ENCODE data around the gene VAMP2. TPM values are rescaled to one million over a fixed set of nuclear protein-coding genes. Genes with fewer than 3 reads are reported as not detected.

Gene VAMP2
- total and polyA plus RNA-seq, 5 donors from 2014 or later, result 42.7 to 205 (median 60.1) TPM

DNA sequence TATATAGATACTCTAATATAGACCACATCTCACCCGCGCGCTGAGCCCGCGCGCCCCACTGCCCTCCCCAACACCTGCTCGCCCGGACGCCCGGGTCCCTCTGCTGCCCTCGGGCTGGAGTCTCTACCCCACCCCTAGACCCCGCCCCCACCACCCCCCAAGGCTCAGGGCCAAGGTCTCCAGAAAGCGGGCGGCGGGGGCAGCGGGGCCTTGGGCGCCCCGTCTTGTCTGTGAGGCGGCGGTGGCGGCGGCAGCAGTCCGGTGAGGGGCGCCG is 41.4 kb downstream of the VAMP2 start:
- DNase-seq, result peak in 1 of 3 donors; percentile 35
- peaks cover 12% of the 10 kb centered on the region for H3K27me3 ChIP-seq (ENCODE audit: control insufficient read depth, insufficient read depth, low read length)

GRCh38 chr17:8120520-8121406 is 42.0 kb downstream of the VAMP2 start:
- H3K4me1 ChIP-seq (ENCODE audit: control insufficient read depth, insufficient read depth, low read length, poor library complexity, severe bottlenecking), result peaks cover 75% of the 10 kb centered on the region
- ATAC-seq (ENCODE audit: low read depth in 2 of 2), result no peak
- peaks cover 0 to 19% (median 0%) of the 10 kb centered on the region in 7 donors for H3K9me3 Mint-ChIP-seq
- H3K27me3 ChIP-seq (ENCODE audit: control insufficient read depth, insufficient read depth, low read length), result peaks cover 18% of the 10 kb centered on the region
- H3K27me3 Mint-ChIP-seq, result peaks cover 82% of the 10 kb centered on the region
- DNase-seq, result peak; percentile 26 to 67 (median 49)
- H3K9me3 ChIP-seq (ENCODE audit: control insufficient read depth in 2 of 2, low read length in 2 of 2), result no peaks in the 10 kb centered on the region
- peak overlapping the region; percentile 86 for H3K4me3 ChIP-seq (ENCODE audit: low read depth, low read length)
- H3K36me3 ChIP-seq (ENCODE audit: control insufficient read depth, insufficient read depth, low read length), result no peaks in the 10 kb centered on the region
- peaks cover 7% of the 10 kb centered on the region for H3K36me3 Mint-ChIP-seq
- H3K27ac ChIP-seq (ENCODE audit: insufficient read depth, low read length, poor library complexity, severe bottlenecking), result no peak overlapping the region
- peak overlapping the region; percentile 93 to 96 (median 94) for H3K4me3 Mint-ChIP-seq
- peaks cover 25 to 79% (median 52%) of the 10 kb centered on the region in 4 donors for H3K4me1 Mint-ChIP-seq
- H3K27ac Mint-ChIP-seq, result peak overlapping the region; percentile 94 to 99 (median 99)

More for the DNA sequence above, 41.4 kb downstream of the VAMP2 start:
- peaks cover 82% of the 10 kb centered on the region for H3K27me3 Mint-ChIP-seq
- no peak overlapping the region for H3K27ac ChIP-seq (ENCODE audit: insufficient read depth, low read length, poor library complexity, severe bottlenecking)
- H3K36me3 Mint-ChIP-seq, result peaks cover 7% of the 10 kb centered on the region
- H3K4me1 ChIP-seq (ENCODE audit: control insufficient read depth, insufficient read depth, low read length, poor library complexity, severe bottlenecking), result peaks cover 80% of the 10 kb centered on the region
- no peak for ATAC-seq (ENCODE audit: low read depth in 2 of 2)
- H3K27ac Mint-ChIP-seq, result no peak overlapping the region
- H3K4me3 ChIP-seq (ENCODE audit: low read depth, low read length), result peak overlapping the region; percentile 79
- H3K36me3 ChIP-seq (ENCODE audit: control insufficient read depth, insufficient read depth, low read length), result no peaks in the 10 kb centered on the region
- H3K9me3 Mint-ChIP-seq, result peaks cover 0 to 19% (median 0%) of the 10 kb centered on the region in 7 donors
- H3K4me1 Mint-ChIP-seq, result peaks cover 28 to 84% (median 56%) of the 10 kb centered on the region in 4 donors
- peak overlapping the region; percentile 93 to 96 (median 94) for H3K4me3 Mint-ChIP-seq
- H3K9me3 ChIP-seq (ENCODE audit: control insufficient read depth in 2 of 2, low read length in 2 of 2), result no peaks in the 10 kb centered on the region

- peak overlapping the region; percentile 86 for H3K4me3 ChIP-seq (ENCODE audit: low read depth, low read length)
- Mint-ChIP-seq H3K27ac (peak overlapping the region; percentile 94 to 99 (median 99)), H3K9me3 (peaks cover 0 to 14% (median 0%) of the 10 kb centered on the region in 7 donors), H3K4me1 (peaks cover 19 to 70% (median 44%) of the 10 kb centered on the region in 4 donors), H3K36me3 (peaks cover 7% of the 10 kb centered on the region), H3K27me3 (peaks cover 82% of the 10 kb centered on the region), H3K4me3 (peak overlapping the region; percentile 93 to 96 (median 94))
- DNase-seq (peak; percentile 69 to 93 (median 91)), ATAC-seq (ENCODE audit: low read depth in 2 of 2) (peak; percentile 51 to 58)
- H3K9me3 ChIP-seq (ENCODE audit: control insufficient read depth in 2 of 2, low read length in 2 of 2), result no peaks in the 10 kb centered on the region
- H3K4me1 ChIP-seq (ENCODE audit: control insufficient read depth, insufficient read depth, low read length, poor library complexity, severe bottlenecking), result peaks cover 66% of the 10 kb centered on the region
- H3K27ac ChIP-seq (ENCODE audit: insufficient read depth, low read length, poor library complexity, severe bottlenecking), result peak overlapping the region; percentile 75
- peaks cover 22% of the 10 kb centered on the region for H3K27me3 ChIP-seq (ENCODE audit: control insufficient read depth, insufficient read depth, low read length)
- H3K36me3 ChIP-seq (ENCODE audit: control insufficient read depth, insufficient read depth, low read length), result no peaks in the 10 kb centered on the region
These were observed 42.9 kb downstream of the VAMP2 start for GRCh38 chr17:8119581-8120519.

- Mint-ChIP-seq H3K4me3 (peak overlapping the region; percentile 93 to 98 (median 94)), H3K27me3 (peaks cover 82% of the 10 kb centered on the region), H3K27ac (peak overlapping the region; percentile 95 to 100 (median 99)), H3K9me3 (peaks cover 0 to 12% (median 0%) of the 10 kb centered on the region in 7 donors), H3K4me1 (peaks cover 16 to 61% (median 37%) of the 10 kb centered on the region in 4 donors), H3K36me3 (peaks cover 7% of the 10 kb centered on the region)
- H3K9me3 ChIP-seq (ENCODE audit: control insufficient read depth in 2 of 2, low read length in 2 of 2), result no peaks in the 10 kb centered on the region
- H3K4me1 ChIP-seq (ENCODE audit: control insufficient read depth, insufficient read depth, low read length, poor library complexity, severe bottlenecking), result peaks cover 57% of the 10 kb centered on the region
- peak; percentile 74 for ATAC-seq (ENCODE audit: low read depth in 2 of 2)
- peak overlapping the region; percentile 86 for H3K4me3 ChIP-seq (ENCODE audit: low read depth, low read length)
- peak overlapping the region; percentile 75 for H3K27ac ChIP-seq (ENCODE audit: insufficient read depth, low read length, poor library complexity, severe bottlenecking)
- H3K36me3 ChIP-seq (ENCODE audit: control insufficient read depth, insufficient read depth, low read length), result no peaks in the 10 kb centered on the region
- peaks cover 22% of the 10 kb centered on the region for H3K27me3 ChIP-seq (ENCODE audit: control insufficient read depth, insufficient read depth, low read length)
- DNase-seq, result peak; percentile 75 to 88 (median 80)
These were observed 43.8 kb downstream of the VAMP2 start for GRCh38 chr17:8118769-8119580.

- peak within 1 kb of the TSS; percentile 86 for H3K4me3 ChIP-seq (ENCODE audit: low read depth, low read length)
- H3K4me1 ChIP-seq (ENCODE audit: control insufficient read depth, insufficient read depth, low read length, poor library complexity, severe bottlenecking), result peaks cover 49% of the 10 kb centered on the region
- peaks cover 0 to 11% (median 0%) of the 10 kb centered on the region in 7 donors for H3K9me3 Mint-ChIP-seq
- peaks cover 16 to 53% (median 31%) of the 10 kb centered on the region in 4 donors for H3K4me1 Mint-ChIP-seq
- H3K4me3 Mint-ChIP-seq, result peak within 1 kb of the TSS; percentile 93 to 98 (median 94)
- H3K27ac Mint-ChIP-seq, result peak within 1 kb of the TSS; percentile 95 to 100 (median 99)
- ATAC-seq (ENCODE audit: low read depth in 2 of 2) (peak in 1 of 2 donors; percentile 1), DNase-seq (no peak)
- no peaks in the 10 kb centered on the region for H3K9me3 ChIP-seq (ENCODE audit: control insufficient read depth in 2 of 2, low read length in 2 of 2)
- H3K27ac ChIP-seq (ENCODE audit: insufficient read depth, low read length, poor library complexity, severe bottlenecking), result peak within 1 kb of the TSS; percentile 75
- H3K27me3 ChIP-seq (ENCODE audit: control insufficient read depth, insufficient read depth, low read length), result peaks cover 22% of the 10 kb centered on the region
- H3K36me3 ChIP-seq (ENCODE audit: control insufficient read depth, insufficient read depth, low read length), result no peaks in the 10 kb centered on the region
- peaks cover 7% of the 10 kb centered on the region for H3K36me3 Mint-ChIP-seq
- H3K27me3 Mint-ChIP-seq, result peaks cover 82% of the 10 kb centered on the region
These were observed 44.6 kb downstream of the VAMP2 start, which contains the start of gene ALOXE3 for GRCh38 chr17:8117980-8118768. Gene ALOXE3 (minus strand): TSS chr17:8118514. CDS start chr17:8117990, 524 bp downstream.

DNA sequence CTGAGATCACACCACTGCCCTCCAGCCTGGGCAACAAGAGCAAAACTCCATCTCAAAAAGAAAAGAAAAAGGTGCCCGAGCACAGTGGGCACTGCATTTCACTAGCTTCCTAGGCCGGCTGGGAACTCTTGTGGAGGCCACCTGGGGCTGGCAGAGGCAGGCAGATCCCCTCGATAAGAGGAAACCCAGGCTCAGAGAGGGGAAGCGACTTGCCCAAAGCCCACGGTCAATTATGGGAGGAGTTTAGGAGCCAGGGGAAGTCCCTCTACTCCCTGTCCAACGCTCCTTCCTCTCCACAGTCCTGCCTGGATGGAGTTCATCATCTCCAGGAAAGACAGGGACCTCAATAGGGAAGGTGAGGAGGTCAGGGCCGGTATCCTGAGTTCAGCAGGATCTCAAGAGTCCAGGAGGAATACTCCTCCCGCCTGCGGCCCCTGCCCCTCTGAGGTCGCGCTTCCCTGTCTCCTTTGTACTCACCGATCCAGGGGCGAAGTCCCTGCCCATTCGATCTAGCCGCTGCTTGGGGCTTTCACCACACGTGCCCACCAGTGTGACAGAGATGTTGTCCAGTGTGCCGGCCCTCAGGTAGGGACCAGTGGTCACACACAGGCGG is 45.3 kb downstream of the VAMP2 start:
- no peaks in the 10 kb centered on the region for H3K9me3 ChIP-seq (ENCODE audit: control insufficient read depth in 2 of 2, low read length in 2 of 2)
- H3K36me3 ChIP-seq (ENCODE audit: control insufficient read depth, insufficient read depth, low read length), result no peaks in the 10 kb centered on the region
- peak overlapping the region; percentile 7 for H3K4me3 ChIP-seq (ENCODE audit: low read depth, low read length)
- no peak for ATAC-seq (ENCODE audit: low read depth in 2 of 2)
- peaks cover 11% of the 10 kb centered on the region for H3K36me3 Mint-ChIP-seq
- no peak for DNase-seq
- H3K4me3 Mint-ChIP-seq, result peak overlapping the region; percentile 63 to 94 (median 94)
- peak overlapping the region in 1 of 3 donors; percentile 69 for H3K27ac Mint-ChIP-seq
- H3K9me3 Mint-ChIP-seq, result peaks cover 0 to 11% (median 0%) of the 10 kb centered on the region in 7 donors
- H3K27me3 Mint-ChIP-seq, result peaks cover 86% of the 10 kb centered on the region
- H3K4me1 ChIP-seq (ENCODE audit: control insufficient read depth, insufficient read depth, low read length, poor library complexity, severe bottlenecking), result peaks cover 42% of the 10 kb centered on the region
- H3K27me3 ChIP-seq (ENCODE audit: control insufficient read depth, insufficient read depth, low read length), result peaks cover 26% of the 10 kb centered on the region
- no peak overlapping the region for H3K27ac ChIP-seq (ENCODE audit: insufficient read depth, low read length, poor library complexity, severe bottlenecking)
- H3K4me1 Mint-ChIP-seq, result peaks cover 16 to 46% (median 28%) of the 10 kb centered on the region in 4 donors

Measured in CD4-positive, CD25-positive, alpha-beta regulatory T cell (primary cell).